GM21825 (cell line): ENCODE measurements around the gene AKAP14.
"Not testable (repeated sequence)": the region's sequence is repeated elsewhere in the genome, so short reads cannot be mapped to it uniquely, and the experiment has no call there.

Experiments
- ATAC-seq: cut with Tn5 transposase; IDR thresholded peaks from one replicate; pipeline ENCODE4 v1.9.1; 2021; ENCODE audit warnings: mild to moderate bottlenecking, moderate library complexity; ENCODE audit not compliant: unreplicated experiment

Gene AKAP14

GRCh38 chrX:119919835-119920585 is 24.3 kb downstream of the AKAP14 start:
- ATAC-seq, result no peak

GRCh38 chrX:119922391-119922790 is 26.7 kb downstream of the AKAP14 start:
- ATAC-seq, result not testable (repeated sequence)

DNA sequence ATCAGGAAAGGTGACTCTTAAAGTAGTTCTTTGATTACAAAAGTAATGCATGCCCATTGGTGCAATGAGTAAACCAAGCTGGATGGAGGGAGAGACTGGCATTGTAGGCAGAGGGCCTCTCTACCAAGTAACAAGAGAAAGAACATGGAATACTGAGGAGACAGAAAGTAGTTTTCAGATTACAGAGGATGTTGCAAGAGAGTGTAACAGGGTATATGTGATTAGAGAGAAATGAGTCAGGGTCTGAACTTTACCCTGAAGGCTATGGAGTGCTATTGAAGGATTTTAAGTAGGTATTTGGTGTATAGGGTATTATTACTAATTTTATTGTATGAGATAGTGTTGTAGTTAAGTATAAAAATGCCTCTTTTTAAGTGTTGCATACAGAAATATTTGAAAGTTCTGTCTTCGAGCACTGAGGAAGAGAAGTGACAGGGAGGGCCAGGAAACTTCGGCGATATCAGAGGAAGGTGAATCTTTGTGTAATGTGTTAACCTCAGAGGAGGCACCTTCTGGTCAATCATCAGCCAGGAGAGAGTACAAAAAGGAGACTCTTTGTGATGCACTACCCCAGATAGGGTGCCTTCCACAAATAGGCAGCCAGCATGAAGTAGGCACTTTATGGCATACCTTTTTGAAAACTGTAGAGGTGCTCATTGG is 39.7 kb downstream of the AKAP14 start:
- ATAC-seq, result no peak

DNA sequence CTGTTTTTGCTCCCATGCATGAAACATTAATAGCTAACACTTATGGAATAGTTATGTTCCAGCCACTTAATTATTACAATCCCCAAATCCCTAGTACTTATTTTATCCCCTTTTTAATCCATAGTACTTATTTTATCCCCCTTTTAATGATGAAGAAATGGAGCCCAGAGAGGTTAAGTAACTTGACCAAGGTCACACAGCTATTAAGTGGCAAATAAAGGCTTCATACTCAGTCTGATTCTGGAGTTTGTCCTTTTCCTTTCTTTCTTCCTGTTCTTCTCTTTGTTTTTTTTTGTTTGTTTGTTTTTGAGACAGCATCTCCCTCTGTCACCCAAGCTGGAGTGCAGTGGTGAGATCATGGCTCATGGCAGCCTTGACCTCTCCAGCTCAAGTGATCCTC is 45.6 kb downstream of the AKAP14 start:
- ATAC-seq, result no peak

GRCh38 chrX:119942173-119942819 is 46.6 kb downstream of the AKAP14 start:
- no peak for ATAC-seq

- ATAC-seq, result no peak
Observed at GRCh38 chrX:119942831-119943184, 47.1 kb downstream of the AKAP14 start.

DNA sequence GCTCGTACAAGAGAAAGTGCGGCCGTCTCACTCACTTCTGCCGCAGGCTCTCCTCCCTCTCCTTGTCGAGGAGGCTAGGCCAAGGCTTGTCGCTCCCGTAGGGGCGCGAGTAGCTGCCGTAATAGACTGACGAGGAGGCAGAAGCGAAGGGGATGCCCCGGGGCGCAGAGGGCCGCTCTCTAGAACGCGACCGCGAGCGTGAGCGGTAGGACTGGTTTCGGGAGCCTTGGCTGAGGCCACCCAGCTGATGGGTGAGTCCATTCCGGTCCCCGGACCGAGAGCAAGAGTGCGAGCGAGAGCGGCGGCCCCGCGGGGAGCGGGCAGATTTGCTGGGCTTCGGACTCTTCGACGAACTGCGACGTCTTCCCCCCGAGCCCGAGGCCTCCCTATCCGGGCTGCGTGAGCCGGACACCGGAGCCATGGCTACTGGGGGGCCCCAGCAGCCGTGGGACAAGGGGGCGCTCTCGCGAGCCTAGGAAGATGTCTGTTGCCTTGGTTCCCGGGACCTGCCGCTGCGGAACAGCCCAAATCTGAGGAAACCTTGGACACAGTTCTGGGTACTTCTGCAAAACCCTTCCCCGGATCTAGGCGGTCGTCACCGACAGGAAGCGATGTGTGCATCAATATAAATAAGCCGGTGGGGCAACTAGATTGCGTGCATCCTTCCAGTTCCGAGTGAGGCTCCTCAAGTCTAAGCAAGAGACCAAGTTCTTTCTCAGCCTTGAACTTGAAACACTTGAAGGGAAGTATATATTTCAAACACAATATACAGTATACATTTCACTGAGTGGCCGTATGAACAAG is 47.7 kb downstream of the AKAP14 start, which contains the start of gene NKAP:
Gene NKAP, minus strand, starts transcription at position 567 of the 804 bp plus-strand sequence. Its CDS starts 146 bp downstream, at position 421.
- peak; percentile 73 for ATAC-seq

DNA sequence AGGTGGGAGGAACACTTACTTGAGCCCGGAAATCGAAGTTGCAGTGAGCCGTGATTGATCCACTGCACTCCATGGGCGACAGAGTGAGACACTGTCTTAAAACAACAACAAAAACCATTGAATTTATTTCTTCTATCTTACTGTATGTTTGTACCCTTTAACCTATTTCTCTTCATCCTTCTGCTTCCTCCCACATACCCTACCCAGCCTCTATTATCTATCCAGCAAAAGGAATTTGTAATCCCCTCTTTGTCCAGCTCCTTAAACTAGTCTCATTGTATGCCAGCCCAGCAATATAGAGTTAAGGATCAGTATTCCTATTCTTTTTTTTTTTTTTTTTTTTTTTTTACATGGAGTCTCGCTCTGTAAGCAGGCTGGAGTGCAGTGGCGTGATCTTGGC is 49.8 kb downstream of the AKAP14 start:
- no peak for ATAC-seq

DNA sequence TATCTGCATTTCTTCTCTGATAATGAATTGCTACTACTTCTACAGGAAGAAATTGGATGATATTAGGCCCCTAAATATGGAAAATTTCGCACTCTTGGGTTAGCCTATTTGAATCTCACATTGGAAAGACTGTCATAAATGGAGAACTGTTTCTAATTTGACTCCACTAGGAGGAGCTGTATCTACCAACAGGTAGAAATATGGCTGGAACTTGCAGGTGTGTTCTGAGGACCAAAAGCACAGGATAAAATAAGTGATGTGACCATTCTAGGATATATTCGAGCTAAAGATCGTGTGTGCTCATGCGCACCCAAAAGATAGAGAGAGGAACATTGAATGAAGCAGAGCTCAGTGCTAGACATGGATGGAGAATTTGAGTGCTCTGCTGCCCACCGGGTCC is 52.7 kb downstream of the AKAP14 start:
- no peak for ATAC-seq

- ATAC-seq, result no peak
Observed at GRCh38 chrX:119954374-119954773, 58.7 kb downstream of the AKAP14 start.

DNA sequence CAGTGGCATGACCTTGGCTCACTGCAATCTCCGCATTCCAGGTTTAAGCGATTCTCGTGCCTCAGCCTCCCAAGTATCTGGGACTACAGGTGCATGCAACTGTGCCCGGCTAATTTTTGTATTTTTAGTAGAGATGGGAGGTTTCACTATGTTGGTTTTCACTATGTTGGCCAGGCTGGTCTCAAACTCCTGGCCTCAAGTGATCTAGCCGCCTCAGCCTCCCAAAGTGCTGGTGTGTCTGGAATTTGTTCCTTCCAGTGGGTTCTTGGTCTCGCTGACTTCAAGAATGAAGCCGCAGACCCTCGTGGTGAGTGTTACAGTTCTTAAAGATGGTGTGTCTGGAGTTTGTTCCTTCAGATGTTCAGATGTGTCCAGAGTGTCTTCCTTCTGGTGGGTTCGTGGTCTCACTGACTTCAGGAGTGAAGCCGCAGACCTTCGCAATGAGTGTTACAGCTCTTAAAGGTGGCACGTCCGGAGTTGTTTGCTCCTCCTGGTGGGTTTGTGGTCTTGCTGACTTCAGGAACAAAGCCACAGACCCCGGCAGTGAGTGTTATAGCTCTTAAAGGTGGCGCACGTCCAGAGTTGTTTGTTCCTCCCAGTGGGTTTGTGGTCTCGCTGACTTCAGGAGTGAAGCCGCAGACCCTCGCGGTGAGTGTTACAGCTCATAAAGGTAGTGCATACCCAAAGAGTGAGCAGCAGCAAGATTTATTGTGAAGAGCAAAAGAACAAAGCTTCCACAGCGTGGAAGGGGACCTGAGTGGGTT is 60.3 kb downstream of the AKAP14 start:
- ATAC-seq, result not testable (repeated sequence)

GRCh38 chrX:119960625-119961024 is 64.9 kb downstream of the AKAP14 start:
- no peak for ATAC-seq

DNA sequence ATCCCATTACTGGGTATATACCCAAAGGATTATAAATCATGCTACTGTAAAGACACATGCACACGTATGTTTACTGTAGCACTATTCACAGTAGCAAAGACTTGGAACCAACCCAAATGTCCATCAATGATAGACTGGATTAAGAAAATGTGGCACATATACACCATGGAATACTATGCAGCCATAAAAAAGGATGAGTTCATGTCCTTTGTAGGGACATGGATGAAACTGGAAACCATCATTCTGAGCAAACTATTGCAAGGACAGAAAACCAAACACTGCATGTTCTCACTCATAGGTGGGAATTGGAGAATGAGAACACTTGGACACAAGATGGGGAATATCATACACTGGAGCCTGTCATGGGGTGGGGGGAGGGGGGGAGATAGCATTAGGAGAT is 71.1 kb downstream of the AKAP14 start:
- not testable (repeated sequence) for ATAC-seq
